Colonic mucosa (tissue), 4 donors: ENCODE data around the gene RNF145. TPM values are rescaled to one million over a fixed set of nuclear protein-coding genes. Genes with fewer than 3 reads are reported as not detected.
"Not testable (repeated sequence)": the region's sequence is repeated elsewhere in the genome, so short reads cannot be mapped to it uniquely, and the experiment has no call there.

Experiments
- DNase-seq: peaks from one replicate; pipeline ENCODE4 v3.0.0-alpha.2; 2020
- H3K27ac ChIP-seq: fragments of 200-600 bp; one replicate; pipeline ENCODE4 v1.8.0; 2021
- H3K27me3 ChIP-seq: fragments of 200-600 bp; one replicate; pipeline ENCODE4 v1.8.0; 2021
- H3K36me3 ChIP-seq: fragments of 200-600 bp; one replicate; pipeline ENCODE4 v1.8.0; 2021
- H3K4me1 ChIP-seq: fragments of 200-600 bp; one replicate; pipeline ENCODE4 v1.8.0; 2021; ENCODE audit warnings: mild to moderate bottlenecking
- H3K4me3 ChIP-seq: fragments of 200-600 bp; one replicate; pipeline ENCODE4 v1.8.0; 2021
- H3K9ac ChIP-seq, 2 donors: one replicate each; pipeline ENCODE4 v1.7.0; 2013; ENCODE audit warnings: control low read depth in 2 of 2, low read depth in 2 of 2, low read length in 2 of 2
- H3K9me3 ChIP-seq: fragments of 200-600 bp; one replicate; pipeline ENCODE4 v1.8.0; 2021
- intact Hi-C: fragments of 100-400 bp; cut with DNase I; formaldehyde crosslinking; loops from one replicate; pipeline ENCODE4 v1.14.1; 2022
- total RNA-seq, 2 donors: library from RNA; stranded (reverse); fragmentation: NEBNext Ultra II Directional in 1 of 2; extraction: Animal tissue kit (Norgen Biotek cat#: 25700) in 1 of 2; gene quantifications; one replicate each; pipeline ENCODE4 v1.2.1, GENCODE V29; 2021
- TF ChIP-seq, protein P1 (sequence below): fragments of 200-600 bp; IDR thresholded peaks from one replicate; pipeline ENCODE4 v1.8.0; 2022; ENCODE audit warnings: antibody characterized with exemption, mild to moderate bottlenecking
- donor health status: healthy.
- donor health status: DM: no; HTN: no; CAD: no.
- donor health status: DM: no; HTN: no; CAD: no.

RNF145 gene
- total RNA-seq, 2 donors from 2014 or later, result 58.8 to 92.3 TPM

DNA sequence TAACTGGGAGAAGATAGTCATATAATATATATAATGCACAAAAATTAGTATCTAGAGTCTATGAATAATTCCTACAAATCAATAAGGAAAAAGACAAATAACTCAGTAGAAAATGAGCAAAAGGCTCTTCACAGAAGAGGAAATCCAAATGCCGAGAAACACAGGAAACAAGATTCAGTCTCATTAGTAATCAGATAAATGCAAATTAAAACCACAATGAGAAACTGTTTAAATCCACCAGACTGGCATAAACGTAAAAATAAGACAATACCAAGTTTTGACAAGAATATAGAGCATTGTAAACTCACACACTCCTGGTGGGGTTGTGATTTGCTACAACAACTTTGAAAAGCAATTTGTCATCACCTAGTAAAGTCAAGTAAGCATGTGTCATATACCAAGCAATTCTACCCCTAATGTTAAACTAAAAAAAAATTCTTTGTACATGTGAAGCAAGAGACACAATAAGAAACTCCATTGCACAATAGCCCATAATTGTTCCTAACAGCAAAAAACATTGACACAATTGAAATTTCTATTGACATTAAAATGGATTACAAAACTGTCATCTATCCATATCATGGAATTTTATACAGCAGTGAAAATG is 32.7 kb upstream of the RNF145 start:
- H3K27ac ChIP-seq, result no peak overlapping the region
- no peak overlapping the region for H3K9ac ChIP-seq
- TF ChIP-seq, protein P1, sequence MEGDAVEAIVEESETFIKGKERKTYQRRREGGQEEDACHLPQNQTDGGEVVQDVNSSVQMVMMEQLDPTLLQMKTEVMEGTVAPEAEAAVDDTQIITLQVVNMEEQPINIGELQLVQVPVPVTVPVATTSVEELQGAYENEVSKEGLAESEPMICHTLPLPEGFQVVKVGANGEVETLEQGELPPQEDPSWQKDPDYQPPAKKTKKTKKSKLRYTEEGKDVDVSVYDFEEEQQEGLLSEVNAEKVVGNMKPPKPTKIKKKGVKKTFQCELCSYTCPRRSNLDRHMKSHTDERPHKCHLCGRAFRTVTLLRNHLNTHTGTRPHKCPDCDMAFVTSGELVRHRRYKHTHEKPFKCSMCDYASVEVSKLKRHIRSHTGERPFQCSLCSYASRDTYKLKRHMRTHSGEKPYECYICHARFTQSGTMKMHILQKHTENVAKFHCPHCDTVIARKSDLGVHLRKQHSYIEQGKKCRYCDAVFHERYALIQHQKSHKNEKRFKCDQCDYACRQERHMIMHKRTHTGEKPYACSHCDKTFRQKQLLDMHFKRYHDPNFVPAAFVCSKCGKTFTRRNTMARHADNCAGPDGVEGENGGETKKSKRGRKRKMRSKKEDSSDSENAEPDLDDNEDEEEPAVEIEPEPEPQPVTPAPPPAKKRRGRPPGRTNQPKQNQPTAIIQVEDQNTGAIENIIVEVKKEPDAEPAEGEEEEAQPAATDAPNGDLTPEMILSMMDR, result no peak
- DNase-seq, result no peak
- H3K4me3 ChIP-seq, result no peak overlapping the region
- no peaks in the 10 kb centered on the region for H3K27me3 ChIP-seq
- no peaks in the 10 kb centered on the region for H3K4me1 ChIP-seq
- intact Hi-C loops, result no loop called here
- no peaks in the 10 kb centered on the region for H3K36me3 ChIP-seq
- H3K9me3 ChIP-seq, result no peaks in the 10 kb centered on the region

DNA sequence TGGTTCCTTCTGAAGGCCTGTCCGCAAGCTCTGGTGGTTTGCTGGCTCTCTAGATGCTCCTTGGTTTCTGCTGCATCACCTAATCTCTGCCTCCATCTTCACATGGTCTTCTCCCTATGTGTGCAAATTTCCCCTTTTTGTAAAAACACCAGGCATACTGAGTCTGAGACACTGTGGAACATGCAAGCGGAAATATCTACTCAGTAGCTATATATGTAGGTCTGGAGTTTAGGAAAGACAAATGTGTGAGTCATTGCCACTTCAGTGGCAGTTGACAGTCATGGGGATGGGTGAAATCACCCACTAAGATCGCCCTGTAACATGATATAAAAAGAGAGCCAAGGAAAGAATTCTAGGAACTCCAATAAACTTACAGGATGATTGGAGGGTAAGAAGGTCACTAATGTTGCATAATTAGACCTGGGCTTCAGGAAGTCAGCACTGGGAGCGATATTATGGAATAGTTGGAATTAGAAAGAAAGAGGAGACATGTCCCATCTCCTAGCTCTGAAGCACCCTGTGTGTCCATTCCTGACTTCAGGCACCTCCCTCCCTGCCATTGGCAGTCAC is 31.0 kb upstream of the RNF145 start:
- no peak for DNase-seq
- Histone ChIP-seq H3K27me3 (no peaks in the 10 kb centered on the region), H3K4me1 (no peaks in the 10 kb centered on the region), H3K36me3 (no peaks in the 10 kb centered on the region), H3K9me3 (no peaks in the 10 kb centered on the region), H3K4me3 (no peak overlapping the region), H3K9ac (no peak overlapping the region), H3K27ac (no peak overlapping the region)
- intact Hi-C loops, result no loop called here
- TF ChIP-seq, protein P1, result no peak

- H3K27me3 ChIP-seq, H3K4me3 ChIP-seq, H3K9ac ChIP-seq, H3K36me3 ChIP-seq, H3K9me3 ChIP-seq, H3K27ac ChIP-seq, H3K4me1 ChIP-seq, intact Hi-C loops, DNase-seq: not testable (repeated sequence)
Measured at GRCh38 chr5:159235871-159236520, 26.6 kb upstream of the RNF145 start.

- intact Hi-C loops, result no loop called here
- Histone ChIP-seq H3K9me3 (no peaks in the 10 kb centered on the region), H3K27me3 (no peaks in the 10 kb centered on the region), H3K27ac (no peak overlapping the region), H3K4me1 (no peaks in the 10 kb centered on the region), H3K4me3 (no peak overlapping the region), H3K9ac (no peak overlapping the region), H3K36me3 (no peaks in the 10 kb centered on the region)
- TF ChIP-seq, protein P1, result no peak
- no peak for DNase-seq
Measured at GRCh38 chr5:159231167-159231566, 21.8 kb upstream of the RNF145 start.

DNA sequence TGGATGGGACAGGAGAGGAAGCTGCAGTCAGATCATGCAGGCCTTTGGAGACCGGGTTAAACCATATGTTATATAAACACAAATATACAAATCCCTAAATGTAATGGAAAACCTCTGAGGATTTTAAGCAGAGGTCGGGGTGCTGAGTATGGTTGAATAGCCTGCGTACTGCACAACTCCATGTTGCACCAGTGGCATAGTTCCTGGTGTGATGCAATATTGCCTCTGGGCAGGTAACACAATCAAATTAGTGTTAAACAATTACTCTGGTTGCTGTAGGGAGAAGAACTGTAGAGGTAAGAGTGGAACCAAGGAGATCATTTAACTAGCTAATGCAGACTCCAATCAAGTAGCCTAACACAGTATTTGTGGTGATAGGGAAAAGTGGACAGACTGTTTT is 21.3 kb upstream of the RNF145 start:
- H3K27me3 ChIP-seq, result no peaks in the 10 kb centered on the region
- no peak for DNase-seq
- no peaks in the 10 kb centered on the region for H3K9me3 ChIP-seq
- no peak overlapping the region for H3K4me3 ChIP-seq
- H3K9ac ChIP-seq, result no peak overlapping the region
- H3K27ac ChIP-seq, result no peak overlapping the region
- no peaks in the 10 kb centered on the region for H3K36me3 ChIP-seq
- intact Hi-C loops, result no loop called here
- no peaks in the 10 kb centered on the region for H3K4me1 ChIP-seq
- TF ChIP-seq, protein P1, result no peak

DNA sequence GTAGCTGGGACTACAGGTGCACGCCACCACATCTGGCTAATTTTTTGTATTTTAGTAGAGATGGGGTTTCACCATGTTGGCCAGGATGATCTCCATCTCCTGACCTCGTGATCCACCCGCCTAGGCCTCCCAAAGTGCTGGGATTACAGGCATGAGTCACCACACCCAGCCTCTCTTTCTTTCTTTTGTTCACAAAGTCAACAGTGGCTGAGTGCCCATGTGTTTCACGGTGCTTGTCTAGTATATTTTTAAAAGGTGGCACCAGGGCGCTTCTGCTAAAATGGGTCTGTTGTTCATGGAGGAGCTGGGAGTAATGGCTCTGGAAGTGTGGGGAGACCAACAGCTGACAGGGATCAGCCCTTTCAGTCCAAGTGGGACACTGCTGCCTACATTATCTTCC is 18.7 kb upstream of the RNF145 start:
- intact Hi-C loops, H3K27ac ChIP-seq, H3K27me3 ChIP-seq, H3K9me3 ChIP-seq, H3K36me3 ChIP-seq, H3K4me1 ChIP-seq, DNase-seq, H3K9ac ChIP-seq, H3K4me3 ChIP-seq: not testable (repeated sequence)
